Measurements from ENCODE around the gene LYPD5. TPM values are rescaled to one million over a fixed set of nuclear protein-coding genes. Genes with fewer than 3 reads are reported as not detected.

LYPD5 gene
- polyA plus RNA-seq, 3 donors, result 0.19 to 0.39 (median 0.24) TPM

GRCh38 chr19:43754253-43754502, 48.1 kb downstream of the LYPD5 start:
- peaks cover 26 to 33% of the 10 kb centered on the region in 2 donors for H3K36me3 Mint-ChIP-seq
- Histone ChIP-seq H3K4me3 (replicated peaks in 1 of 3; ENCODE audit: low read depth in 2 of 3, low read length in 3 of 3) (peak overlapping the region; percentile 55 to 89 (median 83)), H3K9ac (ENCODE audit: insufficient read depth, low read length, poor library complexity, severe bottlenecking) (peak overlapping the region; percentile 89), H3K36me3 (replicated peaks in 1 of 2; ENCODE audit: control insufficient read depth in 1 of 2, insufficient read depth in 2 of 2, low read length in 2 of 2) (peaks cover 24 to 31% of the 10 kb centered on the region in 2 donors), H3K27me3 (ENCODE audit: control insufficient read depth in 2 of 2, insufficient read depth in 2 of 2, low read length in 2 of 2) (no peaks in the 10 kb centered on the region), H3K4me2 (replicated peaks; ENCODE audit: extremely low read depth, low read length, poor library complexity, severe bottlenecking) (peak overlapping the region; percentile 99), H3K9me3 (replicated peaks in 1 of 2; ENCODE audit: control insufficient read depth in 1 of 2, insufficient read depth in 1 of 2, low read length in 2 of 2) (no peaks in the 10 kb centered on the region), H3K27ac (ENCODE audit: low read depth in 1 of 2, low read length in 2 of 2) (peak overlapping the region; percentile 96), H4K20me1 (ENCODE audit: insufficient read depth, low read length) (peaks cover 21% of the 10 kb centered on the region), H2AFZ (ENCODE audit: insufficient read depth, low read depth, low read length, poor library complexity, severe bottlenecking) (peak overlapping the region; percentile 82), H3K4me1 (ENCODE audit: control insufficient read depth in 1 of 2, insufficient read depth in 2 of 2, low read length in 2 of 2) (peaks cover 48 to 55% of the 10 kb centered on the region in 2 donors), H3K79me2 (ENCODE audit: insufficient read depth, low read length) (peaks cover 67% of the 10 kb centered on the region)
- H3K9me3 Mint-ChIP-seq, result peaks cover 0 to 2% (median 0%) of the 10 kb centered on the region in 7 donors
- H3K4me3 Mint-ChIP-seq, result peak overlapping the region; percentile 93 to 94
- whole genome bisulfite sequencing (ENCODE audit: insufficient coverage), result under 1% methylated on average over 10 of the region's 11 CpGs
- H3K27ac Mint-ChIP-seq, result peak overlapping the region; percentile 96 to 99 (median 98)
- peaks cover 61% of the 10 kb centered on the region for H3K4me1 Mint-ChIP-seq
- no peak for TF ChIP-seq CTCF (IDR thresholded peaks at IDR 0.05)
- DNase-seq, result no peak
- no peaks in the 10 kb centered on the region for H3K27me3 Mint-ChIP-seq (ENCODE audit: low read depth in 3 of 3)
- intact Hi-C loops (cut with micrococcal nuclease), result no loop called here

GRCh38 chr19:43752287-43752875, 49.9 kb downstream of the LYPD5 start:
- H3K4me3 Mint-ChIP-seq, result no peak overlapping the region
- Histone ChIP-seq H3K9ac (ENCODE audit: insufficient read depth, low read length, poor library complexity, severe bottlenecking) (no peak overlapping the region), H3K4me2 (replicated peaks; ENCODE audit: extremely low read depth, low read length, poor library complexity, severe bottlenecking) (no peak overlapping the region), H3K4me1 (ENCODE audit: control insufficient read depth in 1 of 2, insufficient read depth in 2 of 2, low read length in 2 of 2) (peaks cover 38 to 43% of the 10 kb centered on the region in 2 donors), H3K27me3 (ENCODE audit: control insufficient read depth in 2 of 2, insufficient read depth in 2 of 2, low read length in 2 of 2) (no peaks in the 10 kb centered on the region), H3K36me3 (replicated peaks in 1 of 2; ENCODE audit: control insufficient read depth in 1 of 2, insufficient read depth in 2 of 2, low read length in 2 of 2) (peaks cover 42 to 49% of the 10 kb centered on the region in 2 donors), H3K27ac (ENCODE audit: low read depth in 1 of 2, low read length in 2 of 2) (peak overlapping the region in 1 of 2 donors; percentile 45), H3K79me2 (ENCODE audit: insufficient read depth, low read length) (peaks cover 73% of the 10 kb centered on the region), H3K9me3 (replicated peaks in 1 of 2; ENCODE audit: control insufficient read depth in 1 of 2, insufficient read depth in 1 of 2, low read length in 2 of 2) (no peaks in the 10 kb centered on the region), H4K20me1 (ENCODE audit: insufficient read depth, low read length) (peaks cover 24% of the 10 kb centered on the region), H3K4me3 (replicated peaks in 1 of 3; ENCODE audit: low read depth in 2 of 3, low read length in 3 of 3) (no peak overlapping the region), H2AFZ (ENCODE audit: insufficient read depth, low read depth, low read length, poor library complexity, severe bottlenecking) (no peak overlapping the region)
- H3K27ac Mint-ChIP-seq, result peak overlapping the region in 4 of 7 donors; percentile 26 to 99 (median 92)
- TF ChIP-seq CTCF (IDR thresholded peaks at IDR 0.05), result no peak
- 89% methylated on average over 2 of the region's 6 CpGs for WGBS (ENCODE audit: insufficient coverage)
- intact Hi-C loops (cut with micrococcal nuclease), result no loop called here
- H3K36me3 Mint-ChIP-seq, result peaks cover 42 to 50% of the 10 kb centered on the region in 2 donors
- H3K4me1 Mint-ChIP-seq, result peaks cover 49% of the 10 kb centered on the region
- no peak for DNase-seq
- peaks cover 0 to 2% (median 0%) of the 10 kb centered on the region in 7 donors for H3K9me3 Mint-ChIP-seq
- peaks cover 0 to 2% (median 0%) of the 10 kb centered on the region in 3 donors for H3K27me3 Mint-ChIP-seq (ENCODE audit: low read depth in 3 of 3)

All from CD14-positive monocyte (primary cell).